ENCODE data around the gene XPNPEP1. TPM values are rescaled to one million over a fixed set of nuclear protein-coding genes. Genes with fewer than 3 reads are reported as not detected.

XPNPEP1 gene
- total RNA-seq, 1 donor: 123 TPM

- peak; percentile 73 for TF ChIP-seq CTCF (IDR thresholded peaks at IDR 0.05; ENCODE audit: extremely low read depth, low read depth, low read length)
- Histone ChIP-seq H3K4me3 (ENCODE audit: insufficient read depth, low read length) (no peak overlapping the region), H3K79me2 (ENCODE audit: insufficient read depth, low read length) (no peaks in the 10 kb centered on the region), H3K27ac (ENCODE audit: low read depth, low read length) (no peak overlapping the region), H3K9me3 (ENCODE audit: low read depth, low read length) (no peaks in the 10 kb centered on the region), H4K20me1 (ENCODE audit: insufficient read depth, low read length) (no peaks in the 10 kb centered on the region), H3K4me1 (ENCODE audit: insufficient read depth, low read length) (peaks cover 7% of the 10 kb centered on the region), H2AFZ (ENCODE audit: low read length) (peak overlapping the region; percentile 21), H3K4me2 (ENCODE audit: insufficient read depth, low read length) (no peak overlapping the region), H3K27me3 (ENCODE audit: insufficient read depth, low read length) (no peaks in the 10 kb centered on the region), H3K36me3 (ENCODE audit: insufficient read depth, low read length) (no peaks in the 10 kb centered on the region)
- DNase-seq (ENCODE audit: insufficient read length, low spot score, missing footprints): peak; percentile 80
Observed at GRCh38 chr10:109956454-109957091, 33.3 kb upstream of the XPNPEP1 start.

- Histone ChIP-seq H3K36me3 (ENCODE audit: insufficient read depth, low read length) (no peaks in the 10 kb centered on the region), H3K9me3 (ENCODE audit: low read depth, low read length) (no peaks in the 10 kb centered on the region), H3K79me2 (ENCODE audit: insufficient read depth, low read length) (no peaks in the 10 kb centered on the region), H3K4me3 (ENCODE audit: insufficient read depth, low read length) (no peak overlapping the region), H3K4me1 (ENCODE audit: insufficient read depth, low read length) (no peaks in the 10 kb centered on the region), H4K20me1 (ENCODE audit: insufficient read depth, low read length) (no peaks in the 10 kb centered on the region), H2AFZ (ENCODE audit: low read length) (no peak overlapping the region), H3K4me2 (ENCODE audit: insufficient read depth, low read length) (no peak overlapping the region), H3K27ac (ENCODE audit: low read depth, low read length) (no peak overlapping the region), H3K27me3 (ENCODE audit: insufficient read depth, low read length) (no peaks in the 10 kb centered on the region)
- no peak for DNase-seq (ENCODE audit: insufficient read length, low spot score, missing footprints)
- no peak for TF ChIP-seq CTCF (IDR thresholded peaks at IDR 0.05; ENCODE audit: extremely low read depth, low read depth, low read length)
Observed at GRCh38 chr10:109953766-109954165, 30.5 kb upstream of the XPNPEP1 start.

- no peaks in the 10 kb centered on the region for H4K20me1 ChIP-seq (ENCODE audit: insufficient read depth, low read length)
- no peaks in the 10 kb centered on the region for H3K36me3 ChIP-seq (ENCODE audit: insufficient read depth, low read length)
- H3K4me1 ChIP-seq (ENCODE audit: insufficient read depth, low read length): no peaks in the 10 kb centered on the region
Observed at GRCh38 chr10:109952526-109952925, 29.2 kb upstream of the XPNPEP1 start.

More at GRCh38 chr10:109952526-109952925, 29.2 kb upstream of the XPNPEP1 start:
- no peak overlapping the region for H3K4me2 ChIP-seq (ENCODE audit: insufficient read depth, low read length)
- H3K27me3 ChIP-seq (ENCODE audit: insufficient read depth, low read length): no peaks in the 10 kb centered on the region
- no peak for TF ChIP-seq CTCF (IDR thresholded peaks at IDR 0.05; ENCODE audit: extremely low read depth, low read depth, low read length)
- no peaks in the 10 kb centered on the region for H3K9me3 ChIP-seq (ENCODE audit: low read depth, low read length)
- H3K27ac ChIP-seq (ENCODE audit: low read depth, low read length): no peak overlapping the region
- H3K4me3 ChIP-seq (ENCODE audit: insufficient read depth, low read length): no peak overlapping the region
- no peak overlapping the region for H2AFZ ChIP-seq (ENCODE audit: low read length)
- no peaks in the 10 kb centered on the region for H3K79me2 ChIP-seq (ENCODE audit: insufficient read depth, low read length)
- DNase-seq (ENCODE audit: insufficient read length, low spot score, missing footprints): no peak

Measured in osteoblast (primary cell).